Spleen (tissue), 11 donors: ENCODE measurements around the gene FAM76B. TPM values are rescaled to one million over a fixed set of nuclear protein-coding genes. Genes with fewer than 3 reads are reported as not detected.

Experiments
- DNase-seq: peaks from one replicate; pipeline ENCODE4 v3.0.0-alpha.2; 2020
- H3K27ac ChIP-seq, 8 donors: fragments of 200-600 bp; sonication (generic) in 7 of 8; 1 replicate in 4 of 8; 2 replicates in 4 of 8; pipeline versions ENCODE4 v1.5.0 to v1.8.0; 2016 to 2021; ENCODE audit warnings: inconsistent platforms in 4 of 8, mild to moderate bottlenecking in 4 of 8, moderate library complexity in 1 of 8
- H3K27me3 ChIP-seq, 7 donors: fragments of 200-600 bp; sonication (generic) in 6 of 7; replicated peaks in 1 of 7; 1 replicate in 4 of 7; 2 replicates in 3 of 7; pipeline versions ENCODE4 v1.5.0 to v1.8.0; 2016 to 2021; ENCODE audit warnings: inconsistent platforms in 3 of 7, mild to moderate bottlenecking in 1 of 7
- H3K36me3 ChIP-seq, 6 donors: fragments of 200-600 bp; sonication (generic) in 5 of 6; 1 replicate in 4 of 6; 2 replicates in 2 of 6; pipeline versions ENCODE4 v1.5.0 to v1.8.0; 2016 to 2021; ENCODE audit warnings: inconsistent platforms in 2 of 6
- H3K4me1 ChIP-seq, 6 donors: fragments of 200-600 bp; sonication (generic) in 5 of 6; 1 replicate in 3 of 6; 2 replicates in 3 of 6; pipeline versions ENCODE4 v1.5.0 to v1.8.0; 2016 to 2021; ENCODE audit warnings: inconsistent platforms in 3 of 6
- H3K4me3 ChIP-seq, 8 donors: fragments of 200-600 bp; sonication (generic) in 7 of 8; 1 replicate in 4 of 8; 2 replicates in 4 of 8; pipeline versions ENCODE4 v1.5.0 to v1.8.0; 2016 to 2021; ENCODE audit warnings: inconsistent platforms in 4 of 8, mild to moderate bottlenecking in 4 of 8, moderate library complexity in 2 of 8
- H3K9me3 ChIP-seq, 8 donors: fragments of 200-600 bp; sonication (generic) in 7 of 8; 1 replicate in 4 of 8; 2 replicates in 4 of 8; pipeline versions ENCODE4 v1.5.0 to v1.8.0; 2016 to 2021; ENCODE audit warnings: inconsistent platforms in 4 of 8
- POLR2A ChIP-seq, 3 donors: fragments of 450-650 bp; IDR thresholded peaks; one replicate each; pipeline ENCODE4 v1.5.1; 2017; ENCODE audit warnings: antibody characterized with exemption in 3 of 3, mild to moderate bottlenecking in 1 of 3
- POLR2AphosphoS5 ChIP-seq, 3 donors: sonication (generic); formaldehyde crosslinking; IDR thresholded peaks; one replicate each; pipeline ENCODE4 v1.5.1; 2017; ENCODE audit warnings: antibody characterized with exemption in 3 of 3
- WGBS, 5 donors: extraction: QIAGEN DNeasy Blood & Tissue Kit in 3 of 5; methylation state at CpG; one replicate each; pipeline versions ENCODE4 v1.1.5 to v1.1.7; 2013 to 2018; 5-methylcytosine and 5-hydroxymethylcytosine counted together
- intact Hi-C: fragments of 100-400 bp; cut with DNase I; formaldehyde crosslinking; loops from one replicate; pipeline ENCODE4 v1.15.0; 2023; ENCODE audit warnings: low total_unique reads
- polyA plus RNA-seq, 3 donors: library from polyadenylated mRNA; stranded (reverse); fragments of 200-250 nt; gene quantifications; one replicate each; pipeline ENCODE4 v1.2.1, GENCODE V29; 2013
- total RNA-seq, 7 donors: library from RNA; depleted of rRNA in 3 of 7; stranded (reverse); fragments of >200 nt in 3 of 7; fragmentation: NEBNext Ultra II Directional in 4 of 7; extraction: Animal tissue kit (Norgen Biotek cat#: 25700) in 4 of 7; gene quantifications; one replicate each; pipeline versions ENCODE4 v1.1.0 to v1.2.1, GENCODE V29; 2016 to 2021
- TF ChIP-seq, protein P1 (sequence below), 11 experiments: fragments of 200-600 bp in 7 of 11; fragments of 450-650 bp in 4 of 11; sonication (generic) in 4 of 11; IDR thresholded peaks in 8 of 11; conservative IDR thresholded peaks in 3 of 11; 1 replicate in 7 of 11; 2 replicates in 4 of 11; pipeline versions ENCODE4 v1.4.0 to v1.8.0; 2016 to 2021; ENCODE audit warnings: antibody characterized with exemption in 11 of 11, inconsistent platforms in 4 of 11, mild to moderate bottlenecking in 1 of 11
- donor health status: healthy with polysubstance abuse.
- donor health status: DM: no; HTN: no; CAD: no; lungs with moderate emphysema.
- donor health status: DM: no; HTN: no; CAD: no.
- donor health status: Bipolar disorder and iron deficiency.
- donor health status: healthy.
- donor health status: DM: no; HTN: no; CAD: no.
- donor health status: DM: yes; HTN: yes; CAD: no.

FAM76B gene
- total and polyA plus RNA-seq, 10 donors, result 15.9 to 47.4 (median 35.7) TPM

DNA sequence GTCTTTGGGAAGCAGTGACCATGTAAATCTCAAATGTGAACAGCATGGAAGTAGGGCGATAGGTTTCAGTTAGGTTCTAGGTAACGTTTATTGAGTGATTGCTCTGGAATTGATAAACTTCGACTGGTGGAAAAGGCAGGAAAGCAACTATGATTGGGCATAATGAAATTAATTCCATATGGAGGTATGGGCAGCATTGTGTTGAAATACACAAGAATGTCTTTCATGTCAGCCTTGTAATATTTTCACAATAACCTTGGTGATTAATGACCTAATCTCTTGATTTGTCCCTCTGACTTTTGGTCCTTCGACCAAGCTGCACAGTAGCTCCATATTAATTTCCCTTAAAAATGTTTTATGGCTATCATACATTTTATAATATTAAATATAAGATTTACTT lies 3.5 kb upstream of the FAM76B start:
- TF ChIP-seq POLR2A (IDR thresholded peaks at IDR 0.05) (no peak), POLR2AphosphoS5 (IDR thresholded peaks at IDR 0.05) (no peak)
- TF ChIP-seq, protein P1, sequence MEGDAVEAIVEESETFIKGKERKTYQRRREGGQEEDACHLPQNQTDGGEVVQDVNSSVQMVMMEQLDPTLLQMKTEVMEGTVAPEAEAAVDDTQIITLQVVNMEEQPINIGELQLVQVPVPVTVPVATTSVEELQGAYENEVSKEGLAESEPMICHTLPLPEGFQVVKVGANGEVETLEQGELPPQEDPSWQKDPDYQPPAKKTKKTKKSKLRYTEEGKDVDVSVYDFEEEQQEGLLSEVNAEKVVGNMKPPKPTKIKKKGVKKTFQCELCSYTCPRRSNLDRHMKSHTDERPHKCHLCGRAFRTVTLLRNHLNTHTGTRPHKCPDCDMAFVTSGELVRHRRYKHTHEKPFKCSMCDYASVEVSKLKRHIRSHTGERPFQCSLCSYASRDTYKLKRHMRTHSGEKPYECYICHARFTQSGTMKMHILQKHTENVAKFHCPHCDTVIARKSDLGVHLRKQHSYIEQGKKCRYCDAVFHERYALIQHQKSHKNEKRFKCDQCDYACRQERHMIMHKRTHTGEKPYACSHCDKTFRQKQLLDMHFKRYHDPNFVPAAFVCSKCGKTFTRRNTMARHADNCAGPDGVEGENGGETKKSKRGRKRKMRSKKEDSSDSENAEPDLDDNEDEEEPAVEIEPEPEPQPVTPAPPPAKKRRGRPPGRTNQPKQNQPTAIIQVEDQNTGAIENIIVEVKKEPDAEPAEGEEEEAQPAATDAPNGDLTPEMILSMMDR (IDR thresholded peaks at IDR 0.05 in 8 of 11, conservative IDR thresholded peaks at IDR 0.05 in 3 of 11), result no peak
- Histone ChIP-seq H3K27ac (no peak overlapping the region), H3K4me1 (peaks cover 7 to 53% (median 31%) of the 10 kb centered on the region in 6 donors), H3K27me3 (no peaks in the 10 kb centered on the region), H3K36me3 (no peaks in the 10 kb centered on the region), H3K9me3 (no peaks in the 10 kb centered on the region), H3K4me3 (no peak overlapping the region)
- intact Hi-C loops, result no loop called here
- DNase-seq, result no peak
- 92 to 97% (median 93%) methylated on average over 4 of the region's 4 CpGs for WGBS, 5 donors

DNA sequence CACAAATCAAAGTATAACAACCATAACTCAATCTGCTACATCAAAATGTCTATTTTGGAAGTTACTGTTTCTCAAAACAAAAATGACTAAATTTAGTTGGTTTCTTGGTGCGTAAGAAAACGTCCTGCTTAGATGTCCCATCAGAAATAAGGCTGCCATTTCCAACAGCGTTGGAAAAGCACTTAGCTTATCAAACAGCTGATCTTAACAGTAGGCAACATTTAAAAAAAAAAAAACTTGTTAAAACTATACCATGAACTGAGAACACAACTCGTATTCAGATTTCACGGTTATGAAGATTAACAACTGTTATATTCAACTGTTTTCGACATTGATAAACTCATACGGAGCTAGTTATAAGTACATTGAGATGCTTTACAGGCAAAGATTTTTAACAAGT lies 3.1 kb upstream of the FAM76B start:
- Histone ChIP-seq H3K4me1 (peaks cover 7 to 57% (median 35%) of the 10 kb centered on the region in 6 donors), H3K27ac (no peak overlapping the region), H3K9me3 (no peaks in the 10 kb centered on the region), H3K4me3 (no peak overlapping the region), H3K27me3 (no peaks in the 10 kb centered on the region), H3K36me3 (peaks cover 0 to 2% (median 1%) of the 10 kb centered on the region in 6 donors)
- no peak for DNase-seq
- TF ChIP-seq POLR2AphosphoS5 (IDR thresholded peaks at IDR 0.05) (no peak), POLR2A (IDR thresholded peaks at IDR 0.05) (no peak)
- TF ChIP-seq, protein P1 (IDR thresholded peaks at IDR 0.05 in 8 of 11, conservative IDR thresholded peaks at IDR 0.05 in 3 of 11), result no peak
- intact Hi-C loops, result no loop called here
- WGBS, 5 donors, result 91 to 94% (median 92%) methylated on average over 7 of the region's 7 CpGs

DNA sequence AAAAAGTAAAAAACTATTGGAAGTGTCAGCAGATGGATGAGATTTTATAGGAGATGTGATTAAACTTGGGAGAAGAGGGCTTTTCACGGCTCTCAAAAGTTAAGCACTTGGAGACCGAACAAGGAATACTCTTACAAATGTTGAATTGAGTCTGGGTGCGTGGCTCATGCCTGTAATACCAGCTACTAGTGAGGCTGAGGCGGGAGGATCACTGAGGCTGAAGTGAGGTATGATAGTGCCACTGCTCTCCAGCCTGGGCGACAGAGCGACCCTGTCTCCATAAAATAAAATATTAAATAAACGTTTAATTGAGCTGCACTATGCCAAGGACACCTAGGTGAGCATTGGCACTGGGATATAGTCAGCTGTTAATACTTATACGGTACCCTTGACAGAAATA lies 2.6 kb upstream of the FAM76B start:
- 84 to 96% (median 93%) methylated on average over 8 of the region's 8 CpGs for WGBS, 5 donors
- Histone ChIP-seq H3K4me1 (peaks cover 7 to 62% (median 38%) of the 10 kb centered on the region in 6 donors), H3K27ac (no peak overlapping the region), H3K9me3 (no peaks in the 10 kb centered on the region), H3K4me3 (peak overlapping the region in 1 of 8 donors; percentile 94), H3K27me3 (no peaks in the 10 kb centered on the region), H3K36me3 (peaks cover 0 to 7% (median 5%) of the 10 kb centered on the region in 6 donors)
- intact Hi-C loops, result no loop called here
- DNase-seq, result no peak
- TF ChIP-seq, protein P1 (IDR thresholded peaks at IDR 0.05 in 8 of 11, conservative IDR thresholded peaks at IDR 0.05 in 3 of 11), result no peak
- TF ChIP-seq POLR2AphosphoS5 (IDR thresholded peaks at IDR 0.05) (no peak), POLR2A (IDR thresholded peaks at IDR 0.05) (no peak)

DNA sequence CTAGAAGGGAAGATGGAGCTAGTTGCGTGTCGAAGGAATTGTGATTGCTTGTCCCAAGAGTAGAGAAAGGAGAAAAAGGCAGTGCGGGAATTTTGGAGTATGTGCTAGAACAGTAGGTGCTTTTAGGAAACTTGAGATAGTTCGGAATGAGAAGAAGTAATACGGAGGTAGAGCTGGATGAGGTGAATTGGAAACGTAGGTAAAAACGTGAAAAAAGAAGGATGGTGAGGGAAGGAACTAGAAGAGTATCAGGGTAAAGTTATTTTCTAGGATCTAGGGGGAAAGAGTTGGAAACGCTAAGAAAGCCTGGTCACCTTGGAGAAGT lies 2.1 kb upstream of the FAM76B start:
- H3K4me1 ChIP-seq, result peaks cover 7 to 67% (median 39%) of the 10 kb centered on the region in 6 donors
- H3K4me3 ChIP-seq, result peak overlapping the region in 7 of 8 donors; percentile 68 to 94 (median 87)
- intact Hi-C loops, result no loop called here
- H3K36me3 ChIP-seq, result peaks cover 0 to 13% (median 9%) of the 10 kb centered on the region in 6 donors
- H3K27ac ChIP-seq, result peak overlapping the region in 6 of 8 donors; percentile 97 to 100 (median 100)
- TF ChIP-seq, protein P1 (IDR thresholded peaks at IDR 0.05 in 8 of 11, conservative IDR thresholded peaks at IDR 0.05 in 3 of 11), result no peak
- TF ChIP-seq POLR2A (IDR thresholded peaks at IDR 0.05) (no peak), POLR2AphosphoS5 (IDR thresholded peaks at IDR 0.05) (no peak)
- no peaks in the 10 kb centered on the region for H3K9me3 ChIP-seq
- H3K27me3 ChIP-seq, result no peaks in the 10 kb centered on the region
- DNase-seq, result no peak
- WGBS, 5 donors, result 54 to 65% (median 55%) methylated on average over 8 of the region's 8 CpGs
